Loucy (cell line): ENCODE data around the gene PAK2.

Experiments used
- CTCF ChIP-seq: fragments of 200-600 bp; sonication (generic); conservative IDR thresholded peaks from 2 replicates; pipeline ENCODE4 v1.5.1; 2014; ENCODE audit warnings: mild to moderate bottlenecking, antibody characterized with exemption, low read length
- EZH2phosphoT487 ChIP-seq: fragments of 200-600 bp; IDR thresholded peaks from 2 replicates; pipeline ENCODE4 v1.6.1; 2018; ENCODE audit warnings: antibody characterized with exemption, mild to moderate bottlenecking, moderate library complexity, borderline replicate concordance

GRCh38 chr3:196772102-196772501, 32.4 kb downstream of the PAK2 start:
- no peak for TF ChIP-seq CTCF
- no peak for TF ChIP-seq EZH2phosphoT487
